ENCODE data around the gene ANKRD65.
"Not testable (repeated sequence)": the region's sequence is repeated elsewhere in the genome, so short reads cannot be mapped to it uniquely, and the experiment has no call there.

The ANKRD65 gene

DNA sequence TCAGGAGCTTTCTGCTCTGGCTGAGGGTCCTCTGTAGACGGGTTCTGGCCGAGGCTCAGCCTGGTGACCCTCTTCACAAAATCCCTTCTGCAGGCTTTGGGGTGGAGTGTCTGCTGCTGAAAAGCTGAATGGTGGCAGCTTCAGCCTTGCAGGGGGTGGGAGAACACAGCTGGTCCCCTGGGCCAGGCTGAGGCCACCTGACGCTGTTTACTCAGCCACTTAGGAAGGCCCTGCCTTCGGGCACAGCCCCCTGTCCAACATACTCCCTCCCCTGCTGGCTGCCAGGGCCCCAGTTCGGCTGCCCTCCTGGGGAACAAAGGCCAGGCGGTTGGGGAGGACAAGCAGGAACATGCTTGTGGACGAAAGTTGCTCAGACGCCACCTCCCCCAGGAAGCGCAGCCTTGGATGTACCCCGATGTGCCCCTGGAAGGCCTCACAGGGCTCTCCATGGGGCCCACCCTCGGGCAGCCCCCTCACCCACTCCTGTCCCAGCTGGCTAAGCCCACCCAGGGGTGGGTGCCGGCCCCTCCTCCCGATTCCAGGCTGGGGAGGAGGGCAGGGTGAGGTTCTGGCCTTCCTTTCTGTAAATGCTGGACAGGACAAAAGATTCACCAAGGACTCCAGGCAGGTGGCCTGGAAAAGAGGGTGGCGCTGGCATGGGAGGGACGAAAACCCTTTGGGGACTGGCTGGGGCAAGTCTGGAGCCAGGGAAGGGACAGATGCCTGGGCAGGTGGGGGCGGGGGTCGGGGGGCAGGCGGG is at the start of gene ANKRD65:
Gene ANKRD65, minus strand, starts transcription at position 130 of the 760 bp plus-strand sequence. CDS start 271 bp downstream, outside the sequence.
- DNase-seq = peak; percentile 85

DNA sequence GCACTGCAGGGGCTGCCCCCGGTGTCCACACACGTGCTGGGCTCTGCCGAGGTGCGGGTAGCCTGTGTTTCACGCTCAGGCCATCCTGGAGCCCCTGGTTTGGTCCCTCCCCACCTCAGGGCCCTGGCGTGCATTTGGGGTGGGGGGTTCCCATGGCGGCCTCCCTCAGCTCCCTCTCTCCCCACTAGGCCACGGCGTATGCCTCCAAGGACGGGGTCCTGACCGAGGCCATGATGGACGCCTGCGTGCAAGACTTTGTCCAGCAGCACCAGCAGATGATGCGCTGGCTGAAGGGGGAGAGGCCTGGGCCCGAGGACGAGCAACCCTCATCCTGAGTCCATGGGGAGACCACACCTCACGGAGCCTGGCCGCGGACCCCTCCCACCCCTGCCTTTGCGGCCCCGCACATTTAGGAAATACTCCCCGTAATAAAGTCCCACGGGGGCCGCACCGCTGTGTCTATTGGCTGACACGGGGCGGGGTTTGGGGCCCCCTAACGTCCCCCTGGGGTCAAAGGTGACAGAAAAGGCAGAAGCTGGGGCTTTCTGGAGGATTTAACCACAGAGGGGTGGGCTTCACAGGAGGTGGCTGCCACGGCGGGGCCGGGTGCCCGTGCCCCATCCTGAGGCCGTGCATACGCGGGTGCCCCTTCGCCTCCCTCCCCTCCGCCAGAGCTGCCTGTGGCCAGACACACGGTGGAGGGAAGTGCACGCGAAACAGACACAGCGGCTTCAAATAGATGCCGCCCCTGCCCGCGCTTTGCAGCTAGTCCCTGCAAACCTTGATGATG is 47.3 kb upstream of the ANKRD65 start:
- DNase-seq = not testable (repeated sequence)

DNA sequence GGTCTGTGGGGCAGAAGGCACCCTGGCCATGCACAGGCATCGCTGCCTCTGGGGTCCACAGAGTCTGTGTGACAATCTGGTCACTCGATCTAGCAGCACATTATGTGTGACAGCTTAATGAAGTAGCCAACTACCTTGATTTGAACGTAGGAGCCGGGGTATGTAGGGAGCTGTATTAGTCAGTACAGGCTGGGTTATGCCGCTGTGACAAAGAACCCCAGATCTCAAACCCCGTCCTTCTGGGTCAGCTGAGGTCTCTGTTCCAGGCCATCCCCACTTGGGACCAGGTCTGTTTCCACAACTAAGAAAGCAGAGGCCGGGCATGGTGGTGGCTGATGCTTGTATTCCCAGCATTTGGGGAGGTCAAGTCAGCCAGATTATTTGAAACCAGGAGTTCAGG is 42.2 kb upstream of the ANKRD65 start:
- DNase-seq = no peak

DNA sequence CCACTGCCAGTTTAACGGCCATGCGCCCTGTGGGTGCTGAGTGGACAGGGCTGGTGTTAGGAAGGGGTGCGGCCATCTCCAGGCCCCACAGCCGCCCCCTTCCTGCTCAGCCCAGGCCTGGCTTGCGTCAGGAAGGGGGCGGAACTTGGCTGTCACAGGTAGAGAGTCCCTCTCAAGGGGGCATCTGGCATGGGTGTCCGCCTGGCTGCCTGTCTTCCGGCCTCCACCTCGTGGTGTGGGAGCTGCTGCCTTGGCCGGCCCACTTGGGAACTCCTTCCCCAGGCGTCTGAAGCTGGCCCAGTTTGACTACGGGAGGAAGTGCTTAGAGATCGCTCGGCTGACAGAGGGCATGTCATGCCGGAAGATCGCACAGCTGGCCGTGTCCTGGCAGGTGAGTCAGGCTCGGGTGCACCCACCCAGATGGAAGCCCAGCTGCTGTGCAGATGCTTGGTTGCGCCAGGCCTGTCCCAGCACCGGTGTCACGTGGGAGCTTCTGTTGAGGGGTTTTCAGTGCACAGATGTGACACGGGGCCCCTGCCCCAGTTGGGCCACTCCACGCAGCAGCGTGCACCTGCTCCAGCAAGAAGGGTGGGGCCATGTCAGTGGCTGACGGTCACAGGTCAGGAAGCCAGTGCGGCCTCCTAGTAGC is 41.4 kb upstream of the ANKRD65 start:
- DNase-seq = peak; percentile 50

DNA sequence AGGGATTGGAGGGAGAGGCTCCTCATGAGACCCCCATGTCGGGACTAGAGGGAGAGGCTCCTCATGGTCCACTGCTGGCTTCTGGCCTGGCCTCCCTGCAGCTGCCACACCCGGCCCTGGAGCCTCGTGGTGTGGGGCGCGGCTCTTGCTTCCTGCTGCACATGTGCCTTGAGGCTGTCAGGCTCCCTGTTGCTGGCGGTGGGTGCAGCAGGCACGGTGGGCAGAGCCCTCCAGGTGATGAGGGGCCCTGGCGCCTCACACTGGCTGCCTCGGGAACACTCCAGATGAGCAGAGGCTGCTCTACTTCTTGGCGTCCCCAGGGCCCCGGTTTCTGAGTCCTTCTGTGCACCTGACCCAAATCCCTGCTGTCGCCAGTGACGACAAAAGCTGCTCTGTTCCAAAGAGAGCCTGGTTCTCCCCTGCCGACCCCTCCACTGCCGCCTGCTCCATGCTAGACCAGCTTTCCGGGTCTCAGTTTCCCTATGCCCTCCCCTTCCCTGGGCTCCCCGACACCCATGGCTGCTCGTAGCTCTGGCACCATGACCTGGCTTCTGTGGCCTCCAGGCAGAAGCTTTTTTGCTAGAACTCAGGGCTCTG is 40.7 kb upstream of the ANKRD65 start:
- DNase-seq = peak; percentile 43

DNA sequence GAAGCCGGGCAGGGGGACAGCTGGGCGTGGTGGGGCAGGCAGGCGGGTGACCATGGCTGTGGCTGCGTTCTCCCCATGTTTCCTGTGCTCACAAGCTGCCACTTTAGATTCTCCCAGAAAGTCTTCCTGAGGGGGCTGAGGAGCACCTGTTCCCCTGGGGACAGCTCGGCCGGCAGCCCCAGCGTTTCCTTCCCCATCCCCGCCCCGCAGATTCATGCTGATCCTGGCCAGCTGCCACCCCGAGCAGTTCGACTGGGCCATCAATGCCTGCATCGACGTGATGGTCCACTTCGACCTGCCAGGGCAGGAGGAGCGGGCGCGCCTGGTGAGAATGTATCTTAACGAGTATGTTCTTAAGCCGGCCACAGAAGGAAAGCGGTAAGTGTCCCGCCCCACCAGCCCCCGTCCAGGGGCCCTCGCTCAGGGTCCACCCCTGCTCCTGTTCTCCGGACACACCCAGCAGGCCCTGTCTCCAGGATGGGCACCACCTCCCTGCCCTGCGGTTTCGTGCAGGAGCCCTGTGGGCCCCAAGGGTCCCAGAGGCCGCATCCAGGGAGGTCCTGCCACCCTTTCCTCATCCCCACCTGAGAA is 39.6 kb upstream of the ANKRD65 start:
- DNase-seq = no peak

DNA sequence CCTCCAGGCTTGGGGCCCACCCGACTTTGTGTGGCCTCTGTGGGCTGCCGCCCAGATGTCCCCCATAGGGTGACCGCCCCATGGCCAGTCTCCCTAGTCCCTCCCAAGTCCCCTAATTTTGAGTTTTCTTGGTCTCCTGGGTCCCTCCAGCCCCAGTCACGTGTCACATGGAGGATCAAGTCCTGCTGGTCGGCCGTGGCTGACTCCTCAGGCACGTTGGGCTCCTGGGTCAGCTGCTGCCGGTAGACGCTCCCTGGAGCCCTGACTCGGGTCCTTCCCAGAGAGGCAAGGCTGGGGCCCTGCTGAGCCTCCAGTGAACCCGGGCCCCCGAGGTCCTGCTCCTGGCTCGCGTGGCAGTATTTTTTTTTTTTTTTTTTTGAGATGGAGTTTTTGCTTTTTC is 38.6 kb upstream of the ANKRD65 start:
- DNase-seq = not testable (repeated sequence)

DNA sequence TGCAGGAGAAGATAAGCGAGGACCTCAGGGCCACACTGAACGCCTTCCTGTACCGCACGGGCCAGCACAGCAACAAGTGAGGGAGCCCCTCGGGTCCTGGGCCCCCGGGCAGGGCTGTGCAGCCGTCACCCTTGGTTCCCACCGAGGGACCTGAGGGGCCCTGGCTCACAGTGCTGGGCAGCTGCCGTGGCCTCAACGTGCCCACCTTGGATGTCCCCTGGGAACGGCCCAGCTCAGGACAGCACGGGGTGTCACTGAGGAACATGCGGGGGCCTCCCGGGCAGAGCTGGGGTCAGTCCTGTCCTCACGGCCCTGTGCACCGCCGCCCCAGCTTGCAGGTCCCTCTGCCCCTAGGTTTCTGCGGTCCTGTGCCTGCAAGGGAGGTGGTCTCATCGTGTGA is 38.1 kb upstream of the ANKRD65 start:
- DNase-seq = not testable (repeated sequence)

DNA sequence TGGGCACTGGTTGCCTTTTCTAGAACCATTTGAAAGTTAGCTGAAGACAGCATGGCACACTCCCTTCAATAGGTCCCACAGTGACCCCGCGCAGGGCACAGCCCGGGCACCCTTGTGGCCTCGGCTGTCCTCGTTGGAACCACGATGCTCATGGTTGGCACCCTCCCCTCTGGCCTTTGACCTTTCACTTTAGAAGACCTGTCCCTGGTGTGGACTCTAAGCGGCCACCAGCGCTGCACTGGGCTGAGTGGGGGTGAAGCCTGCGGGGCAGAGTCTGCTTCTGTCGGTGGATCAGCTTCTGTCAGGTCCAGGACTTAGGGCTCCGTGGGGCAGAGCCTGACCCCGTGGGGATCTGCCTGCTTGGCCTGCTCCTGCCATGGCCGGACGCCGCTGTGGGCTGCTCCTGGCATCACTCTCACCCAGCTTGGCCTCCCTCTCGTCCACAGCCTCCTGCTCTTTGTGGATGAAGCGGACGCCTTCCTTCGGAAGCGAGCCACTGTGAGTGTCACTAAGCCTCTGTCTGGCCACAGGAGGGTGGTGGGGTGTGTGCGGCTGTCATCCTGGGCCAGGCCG is 35.7 kb upstream of the ANKRD65 start:
- DNase-seq = not testable (repeated sequence)

DNA sequence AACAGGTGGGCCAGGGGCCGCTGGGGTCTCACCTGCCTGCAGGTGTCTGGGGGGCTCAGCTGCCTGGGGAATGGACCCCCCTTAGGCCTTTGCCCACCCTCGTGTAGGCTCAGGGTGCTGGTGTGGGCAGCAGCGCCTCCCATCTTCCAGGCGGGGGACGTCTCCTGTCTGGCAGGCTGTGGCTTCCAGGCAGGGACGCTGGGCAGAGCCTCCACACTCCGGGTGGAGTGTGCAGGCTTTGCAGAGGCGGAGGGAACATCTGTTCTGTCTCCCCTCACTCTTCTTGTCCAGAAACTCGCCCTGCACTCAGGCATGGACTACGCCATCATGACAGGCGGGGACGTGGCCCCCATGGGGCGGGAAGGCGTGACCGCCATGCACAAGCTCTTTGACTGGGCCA is 34.9 kb upstream of the ANKRD65 start:
- DNase-seq = not testable (repeated sequence)

DNA sequence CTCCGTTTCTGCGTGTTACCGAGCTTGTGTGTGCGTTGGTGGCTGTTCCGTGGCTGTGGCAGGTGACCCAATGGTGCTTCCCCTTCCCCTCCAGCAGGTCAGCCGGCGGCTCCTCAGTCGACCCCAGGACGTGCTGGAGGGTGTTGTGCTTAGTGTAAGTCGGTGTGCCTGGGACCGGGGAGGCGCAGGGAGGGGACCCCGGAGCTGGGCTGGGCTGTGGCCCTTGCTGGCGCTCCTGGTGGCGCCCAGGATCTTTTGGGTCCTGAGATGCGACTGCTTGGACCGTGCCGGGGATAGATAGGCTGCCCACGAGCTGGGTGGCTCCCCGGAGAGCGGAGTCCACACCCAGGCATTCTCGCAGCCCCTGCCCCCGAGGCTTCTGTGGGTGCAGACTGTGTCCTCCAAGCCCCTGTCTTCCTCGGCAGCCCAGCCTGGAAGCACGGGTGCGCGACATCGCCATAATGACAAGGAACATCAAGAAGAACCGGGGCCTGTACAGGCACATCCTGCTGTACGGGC is 34.3 kb upstream of the ANKRD65 start:
- DNase-seq = no peak

DNA sequence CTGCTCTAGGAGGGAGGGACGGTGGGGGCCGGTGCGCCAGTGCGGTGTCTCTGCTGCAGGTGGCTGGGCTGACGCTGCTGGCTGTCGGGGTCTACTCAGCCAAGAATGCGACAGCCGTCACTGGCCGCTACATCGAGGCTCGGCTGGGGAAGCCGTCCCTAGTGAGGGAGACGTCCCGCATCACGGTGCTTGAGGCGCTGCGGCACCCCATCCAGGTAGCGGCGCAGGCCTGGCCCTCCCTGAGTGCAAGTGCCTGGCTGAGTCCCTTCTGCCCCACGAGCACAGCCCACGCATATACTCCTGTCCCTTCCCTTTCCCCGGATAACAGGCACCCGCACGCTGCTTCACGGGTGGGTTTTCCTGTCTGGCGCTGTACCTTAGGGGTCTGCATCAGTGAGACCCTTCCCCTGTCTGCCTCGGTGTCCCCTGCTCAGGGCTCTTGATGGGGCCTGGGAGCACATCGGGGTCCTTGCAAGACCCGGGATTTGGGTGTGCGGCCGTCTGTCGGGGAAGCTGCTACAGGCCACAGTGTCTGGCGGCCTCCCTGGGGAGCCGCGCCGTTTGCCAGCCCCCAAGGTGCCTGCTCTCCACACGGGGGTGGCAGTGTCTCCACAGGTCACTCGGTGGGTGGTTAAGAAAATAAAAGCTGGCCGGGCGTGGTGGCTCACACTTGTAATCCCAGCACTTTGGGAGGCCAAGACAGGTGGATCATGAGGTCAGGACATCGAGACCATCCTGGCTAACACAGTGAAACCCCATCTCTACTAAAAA is 33.4 kb upstream of the ANKRD65 start:
- DNase-seq = not testable (repeated sequence)

DNA sequence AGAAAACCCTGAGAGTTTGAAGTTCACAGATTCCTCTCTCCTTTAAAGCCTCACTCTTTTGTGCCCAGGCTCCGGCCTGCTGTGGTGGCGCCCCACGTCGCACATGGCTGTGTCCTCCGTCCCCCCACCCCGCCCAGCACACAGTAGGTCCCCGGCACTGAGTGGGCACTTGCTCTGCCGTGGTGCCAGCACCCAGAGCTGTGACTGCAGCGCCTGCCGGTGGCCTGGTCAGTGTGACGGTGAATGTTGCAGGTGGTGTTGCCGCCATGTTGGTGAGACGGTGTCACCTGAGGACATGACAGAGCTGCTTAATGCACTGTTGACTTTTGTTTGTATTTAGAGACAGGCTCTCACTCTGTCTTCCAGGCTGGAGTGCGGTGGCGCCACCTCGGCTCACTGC is 31.8 kb upstream of the ANKRD65 start:
- no peak for DNase-seq

DNA sequence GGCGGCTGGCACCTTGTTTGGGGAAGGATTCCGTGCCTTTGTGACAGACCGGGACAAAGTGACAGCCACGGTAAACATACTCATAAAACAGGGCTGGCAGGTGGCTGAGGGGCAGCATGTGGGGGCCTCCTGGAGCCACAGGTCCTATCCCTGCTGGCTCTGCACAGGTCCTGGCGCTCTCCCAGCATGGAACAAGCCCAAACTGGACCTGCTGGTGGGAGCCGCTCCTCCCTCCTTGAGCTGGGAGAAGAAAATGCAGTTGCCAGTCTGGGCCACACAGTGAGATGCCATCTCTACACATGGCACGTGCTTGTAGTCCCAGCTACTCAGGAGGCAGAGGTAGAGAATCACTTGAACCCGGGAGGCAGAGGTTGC is 31.3 kb upstream of the ANKRD65 start:
- peak; percentile 69 for DNase-seq

DNA sequence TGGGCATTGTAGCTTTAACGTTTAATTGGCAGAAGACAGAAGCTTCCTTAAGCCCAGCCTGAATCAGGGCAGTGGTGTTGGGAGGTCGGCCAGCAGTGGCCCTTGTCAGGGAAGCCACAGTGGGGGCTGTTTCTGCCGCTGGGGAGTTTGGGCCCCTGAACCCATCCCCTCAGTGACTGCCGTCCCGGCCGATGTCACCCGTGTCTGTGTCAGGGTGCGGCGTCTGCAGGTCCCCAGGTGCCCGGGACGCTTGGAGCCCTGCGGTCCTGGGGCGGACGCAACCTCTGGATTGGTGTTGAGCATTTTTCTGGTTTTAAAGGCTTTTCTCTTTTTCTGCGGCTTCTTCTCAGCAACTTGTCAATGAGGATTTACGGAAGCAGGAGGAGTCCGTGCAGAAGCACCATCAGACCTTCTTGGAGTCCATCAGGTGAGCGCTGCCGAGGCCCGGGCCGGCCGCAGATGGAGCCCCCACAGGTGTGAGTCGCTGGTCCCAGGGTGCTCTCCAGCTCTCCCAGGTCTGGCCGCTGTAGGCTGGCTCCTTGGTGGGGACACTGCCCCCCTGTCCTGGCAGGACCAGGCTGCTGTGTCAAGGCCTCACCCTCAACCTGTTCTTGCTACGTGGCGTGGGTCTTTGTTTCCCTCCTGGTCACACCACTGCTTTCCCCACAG is 30.8 kb upstream of the ANKRD65 start:
- DNase-seq = no peak

DNA sequence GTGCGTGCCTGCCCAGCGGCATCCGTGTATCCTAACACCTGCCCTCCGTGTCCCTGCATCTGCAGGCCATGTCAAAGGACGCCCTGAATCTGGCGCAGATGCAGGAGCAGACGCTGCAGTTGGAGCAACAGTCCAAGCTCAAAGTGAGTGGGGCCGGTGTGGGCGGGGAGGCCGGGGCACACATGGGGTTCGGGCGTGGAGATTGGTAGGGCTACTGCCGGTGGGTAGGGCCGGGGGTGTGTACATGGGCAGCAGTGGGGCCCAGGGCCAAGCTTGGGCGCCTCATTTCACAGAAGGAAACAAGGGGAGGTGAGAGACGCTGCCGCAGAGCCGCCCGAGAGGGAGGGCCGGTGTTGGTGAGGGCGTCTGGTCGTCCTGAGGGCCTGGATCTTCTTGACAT is 29.5 kb upstream of the ANKRD65 start:
- not testable (repeated sequence) for DNase-seq

DNA sequence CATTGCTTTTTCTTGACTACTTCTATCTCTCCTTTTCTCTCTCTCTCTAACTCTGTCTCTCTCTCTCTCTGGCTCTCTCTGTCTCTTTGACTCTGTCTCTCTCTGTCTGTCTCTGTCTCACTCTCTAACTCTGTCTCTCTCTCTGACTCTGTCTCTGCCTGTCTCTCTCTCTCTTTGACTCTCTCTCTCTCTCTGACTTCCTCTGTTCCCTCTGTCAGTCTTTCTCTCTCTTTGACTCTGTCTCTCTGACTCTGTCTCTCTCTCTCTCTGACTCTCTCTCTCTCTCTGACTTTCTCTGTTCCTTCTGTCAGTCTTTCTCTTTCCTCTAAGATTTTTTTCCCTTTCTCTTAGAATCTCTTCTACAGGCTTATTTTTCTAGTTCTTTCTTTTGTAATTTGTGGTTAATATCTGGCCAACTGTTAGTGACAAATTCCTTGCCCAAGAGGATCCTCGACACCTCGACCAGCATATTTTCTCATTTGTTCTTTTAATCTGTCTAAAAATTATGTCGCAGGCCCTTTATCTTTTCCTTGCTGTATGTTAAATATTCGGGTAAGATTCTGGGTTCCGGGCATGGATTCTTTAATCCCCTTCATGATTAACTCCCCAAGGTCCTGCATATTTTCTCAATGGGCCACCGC is 28.1 kb upstream of the ANKRD65 start, which contains the start of gene ATAD3C:
Gene ATAD3C, plus strand, starts transcription at position 591 of the 641 bp plus-strand sequence. CDS start 995 bp downstream, outside the sequence.
- DNase-seq = no peak

DNA sequence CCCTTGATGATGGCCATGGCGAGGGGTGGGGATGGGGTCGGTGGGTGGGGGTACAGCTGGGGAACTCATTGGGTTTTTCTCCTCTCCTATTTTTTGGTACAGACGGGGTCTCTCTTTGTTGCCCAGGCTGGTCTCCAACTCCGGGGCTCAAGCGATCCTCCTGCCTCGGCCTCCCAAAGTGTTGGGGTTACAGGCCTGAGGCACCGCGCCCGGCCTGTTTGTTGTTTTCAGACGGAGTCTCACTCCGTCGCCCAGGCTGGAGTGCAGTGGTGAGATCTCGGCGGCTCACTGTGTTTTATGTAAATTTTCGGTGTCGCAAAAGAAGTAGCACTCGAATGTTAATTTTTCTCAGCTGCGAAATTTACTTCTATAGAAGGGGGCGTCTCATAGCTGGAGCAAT is 25.6 kb upstream of the ANKRD65 start:
- DNase-seq = not testable (repeated sequence)

DNA sequence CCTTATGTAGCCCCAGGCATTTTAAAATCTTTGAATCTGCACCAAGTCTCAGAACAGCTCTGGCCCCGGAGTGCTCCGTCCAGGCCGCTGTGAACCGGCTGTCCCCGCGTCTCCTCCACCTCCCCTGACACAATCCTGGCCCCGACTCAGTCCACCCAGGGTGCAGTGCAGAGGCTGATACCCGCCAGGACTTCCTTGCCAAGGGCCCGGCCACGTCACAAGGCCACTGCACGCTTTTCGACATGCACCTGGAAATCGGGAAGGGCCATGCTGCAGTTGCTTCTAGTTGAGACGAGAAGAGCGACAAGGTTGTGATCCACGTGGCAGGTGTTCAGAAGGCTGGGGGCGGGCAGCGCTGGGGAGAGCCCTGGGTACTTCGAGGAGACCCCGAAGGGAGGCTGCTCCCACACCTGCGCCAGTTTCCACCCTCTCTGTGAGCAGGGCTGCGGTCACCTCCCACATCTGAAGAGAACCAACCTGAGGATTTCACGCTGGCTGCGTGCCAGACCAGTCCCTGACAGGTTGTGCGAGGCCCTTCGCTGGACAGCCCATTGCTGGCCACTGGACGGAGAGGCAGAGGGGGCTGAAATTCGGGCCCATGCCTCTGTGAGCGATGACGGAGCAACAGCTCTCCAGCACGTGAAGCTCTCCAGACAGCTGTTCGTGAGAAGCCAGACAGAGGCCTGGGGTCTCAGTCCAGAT is 21.1 kb upstream of the ANKRD65 start:
- DNase-seq = no peak

Data from COR-L47 (cell line).